ENCODE measurements around the gene AGAP6.
"Not testable (repeated sequence)": the region's sequence is repeated elsewhere in the genome, so short reads cannot be mapped to it uniquely, and the experiment has no call there.

Gene AGAP6

GRCh38 chr10:50024716-50025383 is 36.6 kb downstream of the AGAP6 start:
- not testable (repeated sequence) for DNase-seq (ENCODE audit: low read depth in 2 of 2)

DNA sequence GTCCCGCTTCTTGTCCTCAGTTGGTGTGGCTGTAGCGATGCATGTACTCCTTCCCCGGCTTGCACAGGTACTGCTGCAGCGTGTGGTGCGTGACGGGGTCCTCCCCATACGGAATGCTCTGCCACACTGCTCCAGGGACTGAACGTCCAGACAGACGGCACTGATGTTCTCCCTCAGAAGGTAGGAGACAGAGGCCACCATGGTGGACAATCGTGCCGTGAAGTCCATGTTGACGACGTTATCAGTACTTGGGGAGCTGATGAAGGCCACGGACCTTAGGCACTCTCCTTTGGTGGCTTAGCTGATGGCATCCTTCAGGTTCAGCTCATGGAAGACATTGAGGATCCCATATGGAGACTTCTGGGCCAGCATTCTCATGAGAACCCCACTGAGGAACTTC is 37.4 kb downstream of the AGAP6 start:
- no peak for DNase-seq (ENCODE audit: low read depth in 2 of 2)

GRCh38 chr10:50027195-50027594 is 39.0 kb downstream of the AGAP6 start:
- no peak for DNase-seq (ENCODE audit: low read depth in 2 of 2)

GRCh38 chr10:50033481-50033880 is 45.3 kb downstream of the AGAP6 start:
- no peak for DNase-seq (ENCODE audit: low read depth in 2 of 2)

- DNase-seq (ENCODE audit: low read depth in 2 of 2) = not testable (repeated sequence)
Observed at GRCh38 chr10:50035337-50035736, 47.1 kb downstream of the AGAP6 start.

GRCh38 chr10:50044941-50045664 is 56.9 kb downstream of the AGAP6 start:
- DNase-seq (ENCODE audit: low read depth in 2 of 2) = no peak

- DNase-seq (ENCODE audit: low read depth in 2 of 2) = not testable (repeated sequence)
Observed at GRCh38 chr10:50046457-50046856, 58.3 kb downstream of the AGAP6 start.

- not testable (repeated sequence) for DNase-seq (ENCODE audit: low read depth in 2 of 2)
Observed at GRCh38 chr10:50047594-50047993, 59.4 kb downstream of the AGAP6 start.

GRCh38 chr10:50051995-50052660 is 63.9 kb downstream of the AGAP6 start:
- DNase-seq (ENCODE audit: low read depth in 2 of 2) = not testable (repeated sequence)

- not testable (repeated sequence) for DNase-seq (ENCODE audit: low read depth in 2 of 2)
Observed at GRCh38 chr10:50052778-50053376, 64.7 kb downstream of the AGAP6 start.

GRCh38 chr10:50055494-50056292 is 67.5 kb downstream of the AGAP6 start:
- not testable (repeated sequence) for DNase-seq (ENCODE audit: low read depth in 2 of 2)

DNA sequence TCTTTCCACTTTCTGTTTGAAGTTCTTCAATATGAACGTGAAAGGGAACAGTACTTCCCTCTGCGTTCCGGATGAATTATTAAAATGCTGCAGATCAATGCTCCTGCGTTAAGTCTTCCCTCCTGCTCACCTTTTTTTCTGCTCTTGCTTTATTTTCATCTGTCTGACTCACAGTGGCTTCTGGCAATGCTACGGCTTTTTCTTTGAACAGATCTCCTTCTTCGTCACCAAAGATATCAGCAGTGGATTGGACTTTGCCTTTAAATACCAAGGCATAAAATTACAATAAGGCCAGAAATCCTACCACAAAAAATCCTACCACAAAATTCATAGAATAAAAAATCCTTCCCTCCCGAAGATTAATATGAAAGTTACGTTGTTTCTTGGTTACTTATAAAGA is 68.4 kb downstream of the AGAP6 start:
- not testable (repeated sequence) for DNase-seq (ENCODE audit: low read depth in 2 of 2)

GRCh38 chr10:50058727-50059126 is 70.5 kb downstream of the AGAP6 start:
- DNase-seq (ENCODE audit: low read depth in 2 of 2) = not testable (repeated sequence)

- DNase-seq (ENCODE audit: low read depth in 2 of 2) = not testable (repeated sequence)
Observed at GRCh38 chr10:50059946-50060345, 71.7 kb downstream of the AGAP6 start.
